Stimulated activated CD8-positive, alpha-beta memory T cell treated with anti-CD3 and anti-CD28 coated beads, Interleukin-12 subunit alpha, Interleukin-12 subunit beta, amount 100 ng/mL, for 4 hours (primary cell): Measurements from ENCODE around the gene DMRTC2.

Experiments
- DNase-seq: peaks from one replicate; pipeline ENCODE4 v3.0.0-alpha.2; 2020; ENCODE audit warnings: low read depth

Gene DMRTC2

GRCh38 chr19:41847351-41848105 lies 2.7 kb downstream of the DMRTC2 start:
- DNase-seq, result no peak

DNA sequence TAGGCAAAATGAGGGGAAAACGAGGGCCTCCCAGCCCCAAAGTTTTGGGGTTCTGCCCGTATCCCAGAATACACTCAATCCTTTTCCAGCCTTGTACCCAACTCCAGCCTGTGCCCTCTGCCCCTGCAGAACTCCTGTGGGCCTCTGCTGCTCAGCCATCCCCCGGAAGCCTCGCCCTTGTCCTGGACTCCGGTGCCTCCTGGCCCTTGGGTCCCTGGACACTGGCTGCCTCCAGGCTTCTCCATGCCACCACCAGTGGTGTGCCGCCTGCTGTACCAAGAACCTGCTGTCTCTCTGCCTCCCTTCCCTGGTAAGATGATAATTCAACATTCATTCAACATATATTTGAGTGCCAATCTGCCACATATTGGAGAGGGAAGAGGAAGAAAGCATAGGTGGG lies 3.8 kb downstream of the DMRTC2 start:
- DNase-seq, result no peak

- DNase-seq, result no peak
Measured at GRCh38 chr19:41849067-41849466, 4.2 kb downstream of the DMRTC2 start.

DNA sequence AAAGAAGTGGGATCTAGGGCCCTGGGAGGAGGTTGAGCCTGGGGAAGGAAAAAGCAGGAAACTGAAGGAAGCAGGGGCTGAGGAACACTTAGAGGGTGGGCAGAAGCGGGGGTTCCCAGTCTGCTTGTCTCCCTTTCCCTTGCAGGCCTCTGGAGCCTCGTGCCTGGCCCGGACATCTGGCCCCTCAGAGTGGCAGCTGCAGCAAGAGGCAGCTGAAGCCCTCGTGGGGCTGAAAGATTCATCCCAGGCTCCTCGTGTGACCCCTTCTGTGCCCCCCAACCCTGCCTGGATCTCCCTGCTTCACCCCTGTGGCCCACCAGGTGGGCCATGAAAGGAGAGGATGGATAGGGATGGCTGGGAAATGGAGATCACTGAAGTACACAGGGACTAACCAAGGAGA lies 5.5 kb downstream of the DMRTC2 start:
- DNase-seq, result no peak

GRCh38 chr19:41851456-41851855 lies 6.6 kb downstream of the DMRTC2 start:
- DNase-seq, result no peak

GRCh38 chr19:41853344-41853743 lies 8.5 kb downstream of the DMRTC2 start:
- DNase-seq, result no peak

GRCh38 chr19:41853768-41854167 lies 8.9 kb downstream of the DMRTC2 start:
- no peak for DNase-seq

- DNase-seq, result no peak
Measured at GRCh38 chr19:41859213-41859617, 14.4 kb downstream of the DMRTC2 start.

GRCh38 chr19:41859618-41860418 lies 15.0 kb downstream of the DMRTC2 start, which contains the start of gene RPS19:
RPS19 (plus strand) TSS chr19:41860255; CDS start chr19:41860775, 520 bp downstream.
- DNase-seq, result peak; percentile 97

GRCh38 chr19:41860419-41861115 lies 15.7 kb downstream of the DMRTC2 start:
- no peak for DNase-seq

DNA sequence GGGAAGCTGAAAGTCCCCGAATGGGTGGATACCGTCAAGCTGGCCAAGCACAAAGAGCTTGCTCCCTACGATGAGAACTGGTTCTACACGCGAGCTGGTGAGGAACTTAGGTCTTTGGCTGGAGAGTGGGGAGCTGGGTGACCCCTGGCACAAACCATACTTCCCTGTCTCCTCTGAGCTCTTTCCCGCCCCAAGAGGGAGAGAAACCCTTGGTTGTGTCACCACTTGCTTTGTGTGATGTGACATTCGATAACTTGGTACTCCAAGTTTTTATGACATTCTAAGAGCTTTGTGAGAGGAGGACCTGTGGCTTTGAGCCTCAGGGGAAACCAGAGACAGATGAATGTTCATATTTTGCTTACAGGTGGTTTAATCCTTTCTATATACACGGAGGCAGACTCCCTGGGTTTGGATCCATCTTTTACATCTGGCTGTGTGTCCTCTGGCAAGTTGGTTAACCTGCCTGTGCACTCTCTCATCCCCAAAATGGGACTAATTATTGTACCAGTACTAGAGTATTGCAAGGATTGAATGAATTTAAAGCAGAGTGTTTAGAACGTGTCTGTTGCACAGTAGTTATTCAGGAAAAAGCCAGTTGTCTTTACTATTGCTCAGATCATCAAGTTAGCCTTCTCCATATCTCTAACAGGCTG lies 16.4 kb downstream of the DMRTC2 start:
- DNase-seq, result no peak

GRCh38 chr19:41861846-41862245 lies 17.0 kb downstream of the DMRTC2 start:
- DNase-seq, result no peak

DNA sequence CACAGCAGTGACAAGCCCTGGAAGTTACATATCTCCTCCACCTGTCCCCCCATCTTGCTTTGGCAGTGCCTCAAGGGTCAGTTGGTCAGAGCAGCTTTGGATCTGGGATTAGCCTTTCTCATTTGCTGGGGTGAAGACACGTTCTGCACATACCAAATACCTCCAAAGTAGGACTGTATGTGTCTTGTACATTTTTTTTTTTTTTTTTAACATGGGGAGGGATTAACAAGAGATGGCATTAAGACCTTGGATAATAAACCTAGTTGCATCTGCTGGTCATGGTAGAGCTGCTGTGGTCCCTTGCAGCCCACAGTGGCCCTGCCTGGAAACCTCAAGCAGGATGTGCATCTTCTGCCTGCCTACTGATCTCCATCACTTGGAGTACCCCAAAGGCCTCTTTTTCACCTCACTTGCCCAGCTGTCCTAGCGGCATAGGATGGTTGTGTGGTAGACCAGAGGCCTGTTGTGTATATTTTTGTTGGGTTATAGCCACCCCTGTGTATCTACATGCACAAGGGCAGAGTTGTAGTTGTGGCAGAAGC lies 17.7 kb downstream of the DMRTC2 start:
- DNase-seq, result no peak

- DNase-seq, result no peak
Measured at GRCh38 chr19:41863209-41863931, 18.5 kb downstream of the DMRTC2 start.

DNA sequence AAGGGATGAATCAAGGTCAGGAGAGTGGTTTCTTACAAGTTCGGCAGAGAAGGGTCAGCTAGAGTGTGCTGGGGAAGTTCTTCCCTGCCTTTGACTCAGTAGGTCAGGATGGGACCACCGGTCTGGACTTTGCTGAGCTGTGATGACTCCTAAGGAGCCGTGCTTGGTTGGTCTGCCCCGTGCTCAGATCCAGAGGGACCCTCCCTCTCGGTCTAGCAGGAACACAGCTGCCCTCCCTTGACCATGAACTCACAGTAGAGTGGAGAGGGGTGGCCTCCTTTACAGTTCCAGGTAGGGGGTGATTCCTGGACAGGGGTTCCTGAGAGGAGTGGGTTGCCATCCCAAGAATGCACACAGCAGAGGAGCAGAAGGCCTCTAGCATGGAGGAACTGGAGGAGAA lies 19.5 kb downstream of the DMRTC2 start:
- no peak for DNase-seq

- no peak for DNase-seq
Measured at GRCh38 chr19:41866284-41866683, 21.4 kb downstream of the DMRTC2 start.

- DNase-seq, result no peak
Measured at GRCh38 chr19:41868120-41868988, 23.5 kb downstream of the DMRTC2 start.

GRCh38 chr19:41868989-41869300 lies 24.1 kb downstream of the DMRTC2 start:
- DNase-seq, result no peak

DNA sequence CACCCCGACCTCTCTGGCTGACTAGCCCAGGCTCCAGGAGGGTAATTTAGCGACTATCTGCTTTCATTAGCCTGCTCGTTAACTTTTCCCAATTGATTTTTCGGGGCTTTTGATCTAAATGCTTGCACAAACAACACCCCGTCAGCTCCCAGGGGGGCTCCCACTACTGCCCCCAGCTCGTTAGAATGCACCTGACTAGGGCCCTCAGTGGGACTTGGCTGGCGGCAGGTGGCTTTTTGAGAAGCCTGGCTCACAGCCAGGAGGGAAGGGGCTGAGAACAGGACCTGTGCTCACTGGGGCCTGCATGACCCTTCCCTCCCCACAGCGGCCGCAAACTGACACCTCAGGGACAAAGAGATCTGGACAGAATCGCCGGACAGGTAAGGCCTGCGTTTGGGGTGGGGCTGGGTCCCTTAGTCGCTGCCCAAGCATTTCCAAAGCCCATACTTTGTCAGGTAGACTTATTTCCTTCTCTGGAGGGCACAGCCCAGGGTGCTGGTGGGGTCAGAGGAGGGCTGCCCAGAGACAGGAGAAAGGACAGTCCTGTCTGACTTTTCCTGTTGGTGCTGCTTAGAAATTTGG lies 24.6 kb downstream of the DMRTC2 start:
- DNase-seq, result no peak

DNA sequence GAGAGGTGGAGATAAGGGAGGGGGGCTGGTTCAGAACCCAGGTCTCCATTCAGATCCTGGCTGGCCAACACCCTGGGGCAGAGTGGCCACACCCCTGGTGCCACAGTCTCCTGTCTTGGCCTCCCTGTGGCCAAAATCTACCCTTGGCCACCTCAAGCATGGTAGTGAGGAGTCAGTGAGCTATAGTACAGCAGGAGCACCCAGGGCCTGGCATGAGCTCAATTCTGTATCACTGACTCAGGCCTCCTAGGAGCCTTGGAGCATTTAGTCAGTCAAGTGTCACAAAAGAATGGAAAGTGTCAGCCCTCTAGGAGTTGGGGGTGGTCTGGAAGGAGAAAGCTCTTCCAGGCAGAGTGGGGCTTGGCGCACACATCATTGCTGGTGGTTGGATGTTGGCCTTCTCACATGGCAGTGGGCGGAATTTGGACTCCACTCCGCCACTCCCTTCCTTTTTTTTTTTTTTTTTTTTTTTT lies 25.6 kb downstream of the DMRTC2 start:
- no peak for DNase-seq
